GM12878 (cell line): ENCODE data around the gene GPSM3. TPM values are rescaled to one million over a fixed set of nuclear protein-coding genes. Genes with fewer than 3 reads are reported as not detected.

ENCODE experiments used
- ATAC-seq: fragments of 200-7000 bp; cut with Tn5 transposase; 3 replicates; pipeline ENCODE4 v1.9.1; 2020; ENCODE audit warnings: mild to moderate bottlenecking, moderate library complexity
- BruUV-seq: library from RNA; stranded (reverse); fragments of 400-500 nt; replicated peaks from 2 replicates; lab custom pipeline; 2021; lab: Mats Ljungman, UMichigan
- CTCF ChIA-PET: fragments of 300-600 bp; sonication (Branson Sonifier 250); formaldehyde crosslinking; extraction: SDS; loops from one replicate; lab custom pipeline; 2021; ENCODE audit warnings: inconsistent platforms; lab: Yijun Ruan, JAX
- POLR2A ChIA-PET: fragments of 350-600 bp; formaldehyde crosslinking; extraction: SDS; loops from one replicate; lab custom pipeline; 2021; ENCODE audit warnings: inconsistent platforms; lab: Charles Lee
- RAD21 ChIA-PET: fragments of 300-600 bp; sonication (Branson Sonifier 250); formaldehyde crosslinking; loops from one replicate; lab custom pipeline; 2023; ENCODE audit warnings: antibody characterized with exemption; ENCODE audit not compliant: unreplicated experiment; lab: Charles Lee
- SMC1A ChIA-PET: fragments of 300-600 bp; sonication (Branson Sonifier 250); formaldehyde crosslinking; loops from one replicate; lab custom pipeline; 2023; ENCODE audit not compliant: unreplicated experiment, uncharacterized antibody; lab: Charles Lee
- DNase-seq: peaks from one replicate; pipeline ENCODE4 v3.0.0-alpha.2; 2011; ENCODE audit warnings: low read depth, low spot score
- FAIRE-seq: peaks from 3 replicates; lab custom pipeline; 2011; peaks lifted over from hg19 to GRCh38; lab: Jason Lieb, UNC
- H2AFZ ChIP-seq: 2 replicates; pipeline ENCODE4 v1.6.0; 2011; ENCODE audit warnings: low read depth, low read length, control low read depth; ENCODE audit not compliant: control insufficient read depth
- H3K27ac ChIP-seq: 2 replicates; pipeline ENCODE4 v1.5.1; 2011; ENCODE audit warnings: control low read depth; ENCODE audit not compliant: control insufficient read depth, insufficient read depth
- H3K27me3 ChIP-seq, 2 experiments: replicated peaks in 1 of 2; 2 replicates each; pipeline versions ENCODE4 v1.6.0 to v1.6.1; 2011; ENCODE audit warnings: low read length in 1 of 2; ENCODE audit not compliant: control insufficient read depth in 2 of 2, insufficient read depth in 2 of 2
- H3K36me3 ChIP-seq, 2 experiments: 2 replicates each; pipeline ENCODE4 v1.5.1; 2011; ENCODE audit warnings: low read length in 1 of 2; ENCODE audit not compliant: control insufficient read depth in 2 of 2, insufficient read depth in 2 of 2
- H3K4me1 ChIP-seq: 2 replicates; pipeline ENCODE4 v1.6.1; 2011; ENCODE audit warnings: mild to moderate bottlenecking, low read length, moderate library complexity, mixed read lengths; ENCODE audit not compliant: control insufficient read depth, insufficient read depth
- H3K4me2 ChIP-seq: 2 replicates; pipeline ENCODE4 v1.6.0; 2011; ENCODE audit warnings: control low read depth; ENCODE audit not compliant: control insufficient read depth, insufficient read depth
- H3K4me3 ChIP-seq: fragments of 200-600 bp; sonication (generic); 2 replicates; pipeline ENCODE4 v1.5.1; 2016
- H3K79me2 ChIP-seq: 2 replicates; pipeline ENCODE4 v1.6.0; 2011; ENCODE audit warnings: low read length; ENCODE audit not compliant: control insufficient read depth, insufficient read depth
- H3K9ac ChIP-seq: 2 replicates; pipeline ENCODE4 v1.8.0; 2011; ENCODE audit warnings: low read length, control low read depth, mixed read lengths; ENCODE audit not compliant: control insufficient read depth, insufficient read depth
- H3K9me3 ChIP-seq: replicated peaks from 3 replicates; pipeline ENCODE4 v1.5.1; 2011; ENCODE audit warnings: mild to moderate bottlenecking, low read length; ENCODE audit not compliant: control insufficient read depth, insufficient read depth
- H4K20me1 ChIP-seq: 2 replicates; pipeline ENCODE4 v1.6.0; 2011; ENCODE audit not compliant: control insufficient read depth, insufficient read depth
- ASH2L ChIP-seq: fragments of 300-600, 200-600 bp; sonication (generic); IDR thresholded peaks from 2 replicates; pipeline ENCODE4 v1.6.1; 2017; ENCODE audit warnings: low read depth, mild to moderate bottlenecking, borderline replicate concordance
- BCL3 ChIP-seq: IDR thresholded peaks from 2 replicates; pipeline ENCODE4 v1.6.1; 2011; ENCODE audit warnings: borderline replicate concordance, low read depth, mild to moderate bottlenecking, moderate library complexity, low read length; ENCODE audit not compliant: insufficient read depth, poor library complexity, severe bottlenecking
- PAX5 ChIP-seq: IDR thresholded peaks from 2 replicates; pipeline ENCODE4 v1.6.1; 2011; ENCODE audit warnings: low read depth, low read length, borderline replicate concordance
- POLR2A ChIP-seq: IDR thresholded peaks from 2 replicates; pipeline ENCODE4 v1.6.1; 2011; ENCODE audit warnings: low read depth, mild to moderate bottlenecking, low read length
- STAT1 ChIP-seq: fragments of 450-650 bp; conservative IDR thresholded peaks from 2 replicates; pipeline ENCODE4 v1.6.1; 2014; ENCODE audit warnings: antibody characterized with exemption, mild to moderate bottlenecking
- TCF7 ChIP-seq: IDR thresholded peaks from 2 replicates; pipeline ENCODE4 v1.6.1; 2014; ENCODE audit warnings: antibody characterized with exemption, borderline replicate concordance
- USF1 ChIP-seq: IDR thresholded peaks from 2 replicates; pipeline ENCODE4 v1.6.1; 2011; ENCODE audit warnings: borderline replicate concordance, low read depth, mild to moderate bottlenecking, moderate library complexity, mixed read lengths, low read length; ENCODE audit not compliant: insufficient read depth; ENCODE audit errors: extremely low read length
- WGBS: methylation state at CpG from one replicate; pipeline ENCODE4 v1.1.6; 2016; ENCODE audit warnings: low lambda C conversion rate; ENCODE audit not compliant: insufficient replicate concordance, insufficient coverage; ENCODE audit errors: missing lambda C conversion rate; 5-methylcytosine and 5-hydroxymethylcytosine counted together
- in situ Hi-C: fragments of 300-500 bp; cut with MboI; formaldehyde crosslinking; loops from 9 replicates; pipeline ENCODE4 v1.14.3; 2018; ENCODE audit warnings: mixed read lengths
- intact Hi-C: fragments of 100-400 bp; cut with micrococcal nuclease; formaldehyde crosslinking; loops from one replicate; pipeline ENCODE4 v1.14.2; 2022; ENCODE audit not compliant: unreplicated experiment
- polyA plus RNA-seq, 11 experiments: library from polyadenylated mRNA; depleted of rRNA in 4 of 11; unstranded in 6 of 11; stranded (reverse) in 5 of 11; fragments of >200 nt; fragmentation: Nextera tagmentation in 4 of 11; fragmentation: Illumina TruSeq in 1 of 11; extraction: Ambion mirVana in 4 of 11; extraction: Trizol in 1 of 11; gene quantifications; 1 replicate in 1 of 11; 2 replicates in 10 of 11; pipeline versions ENCODE4 v1.2.1 to v1.2.3, GENCODE V29; 2011 to 2016; ENCODE audit warnings: inconsistent platforms in 2 of 11, missing spikeins in 2 of 11, low read depth in 1 of 11
- total RNA-seq, 4 experiments: library from RNA; depleted of rRNA in 3 of 4; stranded (reverse); fragments of >200 nt in 3 of 4; fragmentation: Illumina TruSeq in 1 of 4; extraction: Trizol in 1 of 4; gene quantifications; 2 replicates each; pipeline versions ENCODE4 v1.2.1 to v1.2.3, GENCODE V29; 2013 to 2021

Gene GPSM3
- total and polyA plus RNA-seq, 10 of the 15 experiments (the other 5 are each of a cell fraction or from before 2014, with no cell fraction given) = 22.0 to 137 (median 113) TPM

GRCh38 chr6:32183030-32183429, 9.4 kb downstream of the GPSM3 start (continued):
- TF ChIP-seq USF1 (no peak), BCL3 (no peak), STAT1 (no peak), PAX5 (no peak)

GRCh38 chr6:32182555-32182981, 9.9 kb downstream of the GPSM3 start:
- no peak overlapping the region for H3K4me3 ChIP-seq
- intact Hi-C loops (no loop called here), in situ Hi-C loops (no loop called here)
- H3K79me2 ChIP-seq = peaks cover 17% of the 10 kb centered on the region
- WGBS = 93% methylated on average over 10 of the region's 10 CpGs
- no peak for DNase-seq
- no peak overlapping the region for H3K27ac ChIP-seq
- H3K4me2 ChIP-seq = no peak overlapping the region
- POLR2A ChIA-PET = no interaction called here
- SMC1A ChIA-PET = interaction anchor here (1.5 kb wide), 1 partner anchor 13 kb away, joined by 3 read pairs; no protein-coding TSS in a partner anchor
- H2AFZ ChIP-seq = no peak overlapping the region
- no TSS peak for BruUV-seq
- CTCF ChIA-PET = interaction anchor here (1.0 kb wide), 1 partner anchor 13 kb away, joined by 4 read pairs; no protein-coding TSS in a partner anchor
- no peak overlapping the region for H3K9ac ChIP-seq
- FAIRE-seq = no peak
- H3K36me3 ChIP-seq = peaks cover 4 to 7% of the 10 kb centered on the region in 2 experiments; a peak in 3 of 4 replicates
- H3K27me3 ChIP-seq = no peaks in the 10 kb centered on the region
- RAD21 ChIA-PET = interaction anchor here (1.2 kb wide), 1 partner anchor 13 kb away, joined by 3 read pairs; no protein-coding TSS in a partner anchor
- TF ChIP-seq TCF7 (no peak), POLR2A (peak; percentile 31), ASH2L (no peak)
- peaks cover 17% of the 10 kb centered on the region for H3K4me1 ChIP-seq
- no peak for ATAC-seq
- H4K20me1 ChIP-seq = no peaks in the 10 kb centered on the region
- H3K9me3 ChIP-seq = no peaks in the 10 kb centered on the region
